RWPE2 (cell line): ENCODE data around the gene LRP1B.

ENCODE experiments used
- ATAC-seq: fragments of 200-7000 bp; cut with Tn5 transposase; 3 replicates; pipeline ENCODE4 v1.9.1; 2021; ENCODE audit warnings: low read depth
- DNase-seq: peaks from one replicate; pipeline ENCODE4 v3.0.0-alpha.2; 2020; ENCODE audit warnings: low spot score
- H3K27ac ChIP-seq: fragments of 450-650 bp; 2 replicates; pipeline ENCODE4 v1.5.1; 2017; ENCODE audit warnings: mild to moderate bottlenecking; ENCODE audit not compliant: poor library complexity, severe bottlenecking
- H3K27me3 ChIP-seq: fragments of 250-450 bp; sonication (Bioruptor Pico); 2 replicates; pipeline ENCODE4 v1.5.1; 2021; ENCODE audit warnings: mild to moderate bottlenecking, moderate library complexity; ENCODE audit not compliant: insufficient read depth, poor library complexity, severe bottlenecking
- H3K36me3 ChIP-seq: fragments of 250-450 bp; sonication (Bioruptor Pico); 2 replicates; pipeline ENCODE4 v1.5.1; 2020; ENCODE audit warnings: low read depth, mild to moderate bottlenecking, moderate library complexity
- H3K4me1 ChIP-seq: fragments of 250-450 bp; sonication (Bioruptor Pico); 2 replicates; pipeline ENCODE4 v1.5.1; 2021; ENCODE audit warnings: mild to moderate bottlenecking, moderate library complexity; ENCODE audit not compliant: insufficient read depth, poor library complexity, severe bottlenecking
- H3K4me3 ChIP-seq: fragments of 250-450 bp; sonication (Bioruptor Pico); 2 replicates; pipeline ENCODE4 v1.5.1; 2021; ENCODE audit warnings: mild to moderate bottlenecking, moderate library complexity; ENCODE audit not compliant: severe bottlenecking
- H3K9me3 ChIP-seq: fragments of 250-450 bp; sonication (Bioruptor Pico); 2 replicates; pipeline ENCODE4 v1.5.1; 2021; ENCODE audit warnings: mild to moderate bottlenecking, moderate library complexity; ENCODE audit not compliant: severe bottlenecking
- CTCF ChIP-seq: fragments of 450-650 bp; IDR thresholded peaks from one replicate; pipeline ENCODE4 v1.5.1; 2017; ENCODE audit warnings: mild to moderate bottlenecking, moderate library complexity; ENCODE audit not compliant: poor library complexity, severe bottlenecking

The LRP1B gene

DNA sequence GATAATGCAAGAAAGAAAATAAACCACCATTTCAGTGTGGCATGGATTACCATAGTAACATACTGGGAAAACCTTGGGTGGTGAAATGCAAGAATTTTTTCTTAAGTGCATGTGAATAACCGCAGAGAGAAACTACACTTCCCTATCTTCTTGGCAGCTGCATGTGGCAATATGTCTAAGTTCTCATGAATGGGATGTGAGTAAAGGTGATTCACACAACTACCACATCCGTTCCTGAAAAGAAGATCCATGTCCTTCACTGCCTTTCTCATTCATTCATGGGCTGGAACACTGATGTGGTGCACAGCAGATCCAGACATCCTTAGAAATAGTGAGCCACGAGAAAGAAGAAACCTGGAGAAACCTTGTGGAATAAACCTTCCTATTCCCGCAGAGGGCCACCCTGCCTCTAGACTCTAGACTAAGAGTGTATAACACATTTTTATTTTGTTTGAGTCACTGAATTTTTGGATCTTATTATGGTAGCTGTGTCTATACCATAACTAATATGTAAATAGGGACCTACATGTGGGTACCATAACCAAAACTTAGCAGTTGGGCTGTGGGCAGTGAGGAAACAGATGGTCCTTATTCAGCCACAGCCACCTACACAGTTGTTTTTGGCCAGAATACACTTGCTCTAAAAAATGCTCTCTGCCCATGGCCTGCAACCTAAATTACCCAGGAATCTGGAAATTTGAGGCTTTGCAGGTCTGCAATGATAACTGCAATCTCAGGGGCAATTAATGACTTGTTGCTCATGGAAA, 573.3 kb downstream of the LRP1B start:
- TF ChIP-seq CTCF, result no peak
- Histone ChIP-seq H3K4me3 (no peak overlapping the region), H3K27me3 (no peaks in the 10 kb centered on the region), H3K9me3 (no peaks in the 10 kb centered on the region), H3K27ac (peak overlapping the region; percentile 51), H3K4me1 (peaks cover 15% of the 10 kb centered on the region), H3K36me3 (no peaks in the 10 kb centered on the region; the same call in 1 of the 2 replicates)
- peak; percentile 97 for ATAC-seq
- no peak for DNase-seq

DNA sequence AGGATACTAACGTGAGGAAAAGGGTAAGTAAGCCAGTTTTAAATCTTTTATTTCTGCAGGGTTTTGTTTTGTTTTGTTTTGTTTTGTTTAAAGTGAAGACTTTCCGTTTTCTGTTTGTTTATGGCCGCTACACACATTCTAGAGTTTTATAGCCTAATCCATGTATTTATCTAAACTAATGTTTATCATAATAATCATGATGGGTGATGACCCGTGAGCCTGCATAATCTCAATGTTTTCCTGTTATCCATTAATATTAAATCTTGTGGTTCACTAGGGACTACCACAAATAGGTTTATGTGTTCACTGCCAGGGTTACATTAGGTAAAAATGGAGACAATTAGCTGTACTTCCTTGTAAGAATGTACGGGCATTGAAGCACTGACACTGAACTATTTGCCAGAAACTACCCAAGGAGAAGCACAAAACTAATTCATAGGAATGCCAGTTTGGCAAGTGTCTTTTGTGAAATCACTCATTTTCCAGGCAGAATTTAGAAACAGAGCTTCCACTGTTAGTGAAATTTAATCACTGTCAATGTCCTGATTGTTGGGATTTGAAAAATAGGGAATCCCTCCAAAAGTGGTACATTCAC, 574.8 kb downstream of the LRP1B start:
- no peak for TF ChIP-seq CTCF
- H3K27me3 ChIP-seq, result no peaks in the 10 kb centered on the region
- no peak for DNase-seq
- H3K9me3 ChIP-seq, result no peaks in the 10 kb centered on the region
- H3K36me3 ChIP-seq, result no peaks in the 10 kb centered on the region; the same call in 1 of the 2 replicates
- H3K4me1 ChIP-seq, result peaks cover 11% of the 10 kb centered on the region
- no peak for ATAC-seq
- no peak overlapping the region for H3K4me3 ChIP-seq
- H3K27ac ChIP-seq, result no peak overlapping the region

DNA sequence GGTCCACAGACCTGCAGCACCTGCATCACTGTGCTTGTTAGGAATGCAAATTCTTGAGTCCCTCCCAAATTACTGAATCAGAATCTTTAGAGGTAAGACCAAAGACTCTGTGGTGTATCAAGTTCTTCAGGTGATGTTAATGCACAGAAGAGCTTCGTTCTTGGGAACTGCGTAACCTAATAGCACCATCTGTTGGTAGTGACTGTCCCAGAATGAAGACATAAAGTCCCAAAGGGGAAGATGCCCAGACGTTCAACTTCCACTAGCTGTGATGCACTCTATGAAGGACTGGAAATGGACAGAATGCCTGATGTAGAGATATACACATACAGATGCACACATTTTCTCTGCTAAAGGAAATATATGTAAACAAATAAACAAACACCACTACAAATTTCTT, 576.0 kb downstream of the LRP1B start:
- Histone ChIP-seq H3K4me1 (peaks cover 11% of the 10 kb centered on the region), H3K27me3 (no peaks in the 10 kb centered on the region), H3K27ac (no peak overlapping the region), H3K9me3 (no peaks in the 10 kb centered on the region), H3K36me3 (no peaks in the 10 kb centered on the region; the same call in 1 of the 2 replicates), H3K4me3 (no peak overlapping the region)
- DNase-seq, result no peak
- ATAC-seq, result 0 out of 3 replicates have a peak, but pooled peaks have one; percentile 42
- TF ChIP-seq CTCF, result peak; percentile 66

DNA sequence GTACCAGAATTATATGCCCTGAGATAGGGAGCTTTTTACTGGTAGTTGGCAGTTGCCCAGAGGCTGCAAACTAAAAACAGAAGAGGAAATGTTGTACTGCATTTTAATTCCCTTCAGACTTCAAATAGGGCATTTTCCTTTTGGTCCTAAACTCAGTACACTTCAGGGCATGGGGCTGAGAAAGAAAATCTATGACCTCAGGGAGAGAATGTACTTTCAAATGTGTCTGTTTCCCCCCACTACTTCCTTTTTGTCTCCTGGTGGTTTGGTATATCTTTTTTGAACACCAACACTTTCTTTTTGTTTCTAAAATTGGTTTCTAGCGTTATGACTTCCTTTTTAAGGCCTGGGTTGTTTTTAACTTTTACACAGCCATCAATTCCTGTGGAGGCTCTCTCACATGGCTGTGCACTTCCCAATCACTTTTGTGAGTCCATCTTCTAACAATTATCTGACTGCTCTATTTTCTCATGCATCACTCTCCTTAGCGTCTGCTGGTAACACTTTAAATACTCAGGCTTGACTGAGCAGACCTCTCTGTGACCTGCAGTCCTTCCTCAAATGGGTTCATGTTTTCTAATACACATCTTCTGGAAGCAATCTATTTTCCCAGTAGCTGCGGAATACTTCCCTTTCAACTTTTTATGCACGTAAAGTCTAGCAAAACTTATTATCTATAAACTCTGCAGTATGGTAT, 596.0 kb downstream of the LRP1B start:
- Histone ChIP-seq H3K4me3 (no peak overlapping the region), H3K27ac (no peak overlapping the region), H3K36me3 (no peaks in the 10 kb centered on the region), H3K4me1 (no peaks in the 10 kb centered on the region), H3K27me3 (peaks cover 3% of the 10 kb centered on the region), H3K9me3 (no peaks in the 10 kb centered on the region)
- ATAC-seq, result no peak
- DNase-seq, result no peak
- no peak for TF ChIP-seq CTCF
